SK-N-SH treated with all-trans-retinoic acid at 6 μM for 48 hours (cell line): ENCODE measurements around the gene C16orf95.

Experiments
- ARNTL ChIP-seq: fragments of 450-650 bp; formaldehyde crosslinking; IDR thresholded peaks from 2 replicates; pipeline ENCODE4 v1.5.0; 2020; ENCODE audit warnings: low read depth, mild to moderate bottlenecking, moderate library complexity, borderline replicate concordance
- CREB5 ChIP-seq: fragments of 250-450 bp; sonication (Bioruptor Pico); IDR thresholded peaks from 2 replicates; pipeline ENCODE4 v1.5.1; 2020; ENCODE audit warnings: low read depth, mild to moderate bottlenecking, moderate library complexity
- ESRRG ChIP-seq: fragments of 250-450 bp; sonication (Bioruptor Pico); IDR thresholded peaks from 2 replicates; pipeline ENCODE4 v1.6.1; 2021; ENCODE audit warnings: mild to moderate bottlenecking
- OSR1 ChIP-seq: fragments of 250-450 bp; sonication (Bioruptor Pico); IDR thresholded peaks from 2 replicates; pipeline ENCODE4 v1.8.0; 2022; ENCODE audit warnings: moderate library complexity, mild to moderate bottlenecking, inconsistent platforms
- PATZ1 ChIP-seq: fragments of 250-450 bp; sonication (Bioruptor Pico); IDR thresholded peaks from 2 replicates; pipeline ENCODE4 v1.8.0; 2020; ENCODE audit warnings: mild to moderate bottlenecking, moderate library complexity, borderline replicate concordance
- POU6F1 ChIP-seq: fragments of 250-450 bp; sonication (Bioruptor Pico); IDR thresholded peaks from 2 replicates; pipeline ENCODE4 v1.8.0; 2021; ENCODE audit warnings: low read depth, mild to moderate bottlenecking, moderate library complexity, borderline replicate concordance
- TCF4 ChIP-seq: fragments of 250-450 bp; sonication (Bioruptor Pico); IDR thresholded peaks from 2 replicates; pipeline ENCODE4 v1.8.0; 2021; ENCODE audit warnings: mild to moderate bottlenecking, moderate library complexity, borderline replicate concordance
- ZFP3 ChIP-seq: fragments of 250-450 bp; sonication (Bioruptor Pico); IDR thresholded peaks from 2 replicates; pipeline ENCODE4 v1.5.0; 2020; ENCODE audit warnings: mild to moderate bottlenecking, moderate library complexity
- ZNF565 ChIP-seq: fragments of 450-650 bp; formaldehyde crosslinking; conservative IDR thresholded peaks from 2 replicates; pipeline ENCODE4 v1.5.0; 2020; ENCODE audit warnings: low read depth, mild to moderate bottlenecking, moderate library complexity
- ZNF70 ChIP-seq: fragments of 450-650 bp; formaldehyde crosslinking; IDR thresholded peaks from 2 replicates; pipeline ENCODE4 v1.5.0; 2020; ENCODE audit warnings: mild to moderate bottlenecking, moderate library complexity

GRCh38 chr16:87305505-87306391 lies 11.4 kb downstream of the C16orf95 start:
- TF ChIP-seq CREB5 (CRISPR knock-in tag) (no peak), OSR1 (CRISPR knock-in tag) (no peak), ZNF70 (CRISPR knock-in tag) (no peak), ZNF565 (CRISPR knock-in tag) (no peak), PATZ1 (CRISPR knock-in tag) (no peak), ZFP3 (no peak), ARNTL (no peak), TCF4 (no peak), ESRRG (CRISPR knock-in tag) (no peak), POU6F1 (CRISPR knock-in tag) (no peak)
